Head of caudate nucleus (tissue), 42 donors: ENCODE results near the gene SLC25A24.
"Not testable (repeated sequence)": the region's sequence is repeated elsewhere in the genome, so short reads cannot be mapped to it uniquely, and the experiment has no call there.

Experiments used
- DNase-seq, 42 donors: peaks; one replicate each; pipeline versions ENCODE4 v3.0.0 to v3.0.0-alpha.2; 2020 to 2021; ENCODE audit warnings: mixed read lengths in 7 of 42
- intact Hi-C: fragments of 100-400 bp; cut with DNase I; formaldehyde crosslinking; loops from one replicate; pipeline ENCODE4 v1.15.0; 2022

SLC25A24 gene

DNA sequence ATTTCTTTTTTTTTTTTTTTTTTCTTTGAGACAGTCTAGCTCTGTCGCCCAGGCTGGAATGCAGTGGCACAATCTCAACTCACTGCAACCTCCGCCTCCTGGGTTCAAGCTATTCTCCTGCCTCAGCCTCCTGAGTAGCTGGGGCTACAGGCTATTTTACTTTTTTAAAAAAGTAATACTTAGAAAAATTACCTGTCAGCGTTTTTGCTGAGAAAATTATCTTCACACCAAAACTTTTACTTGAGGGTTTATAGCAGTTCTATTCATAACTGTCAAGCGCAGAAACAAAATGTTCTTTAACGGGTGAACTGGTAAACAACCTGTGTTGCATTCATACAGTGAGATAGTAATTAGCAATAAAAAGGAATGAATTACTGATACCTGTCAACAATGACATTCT lies 1.5 kb upstream of the SLC25A24 start:
- no peak for DNase-seq
- intact Hi-C loops: no loop called here

DNA sequence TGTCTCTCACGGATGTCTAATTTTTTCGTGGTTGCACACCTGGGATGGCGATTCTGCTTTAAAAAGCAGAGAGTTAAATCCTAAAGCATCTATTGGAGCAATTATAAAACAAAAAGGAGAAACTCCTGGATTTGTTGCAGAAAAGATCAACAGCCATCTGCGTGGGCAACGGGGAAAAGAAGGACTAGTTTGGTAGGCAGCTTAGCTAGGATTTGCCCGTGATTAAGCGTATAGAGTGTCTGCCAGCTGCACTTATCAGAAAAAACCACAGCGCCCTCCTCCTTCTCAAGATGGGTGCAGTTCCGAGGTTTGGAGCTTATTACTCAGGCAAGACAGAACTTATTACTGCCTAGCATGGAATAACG lies 526 bp upstream of the SLC25A24 start:
- peak; percentile 18 to 89 (median 66) for DNase-seq
- intact Hi-C loops: no loop called here

DNA sequence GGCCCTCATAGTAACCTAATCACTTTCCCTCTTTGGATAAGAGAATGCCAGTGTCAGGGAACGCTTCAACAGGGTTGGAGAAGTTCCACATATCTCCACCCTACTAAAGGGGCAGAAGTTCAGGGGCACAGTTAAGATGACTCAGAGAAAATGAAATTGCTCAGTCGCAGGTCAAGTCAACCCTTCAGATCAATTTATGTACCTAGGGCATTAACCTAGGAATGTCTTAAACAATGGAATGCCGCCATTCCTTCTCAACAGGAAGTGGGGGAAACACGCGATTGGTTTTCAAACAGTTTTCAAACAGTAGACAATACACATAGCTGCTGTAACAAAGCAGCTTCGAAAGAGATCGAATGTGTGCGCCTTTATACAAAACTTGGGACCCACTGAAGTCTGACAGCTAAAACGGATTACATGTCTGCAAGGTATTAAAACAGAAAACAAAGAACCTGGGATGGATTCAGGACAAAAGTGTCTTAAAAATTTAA lies 897 bp downstream of the SLC25A24 start:
- intact Hi-C loops: no loop called here
- peak in 2 of 42 donors; percentile 8 for DNase-seq

DNA sequence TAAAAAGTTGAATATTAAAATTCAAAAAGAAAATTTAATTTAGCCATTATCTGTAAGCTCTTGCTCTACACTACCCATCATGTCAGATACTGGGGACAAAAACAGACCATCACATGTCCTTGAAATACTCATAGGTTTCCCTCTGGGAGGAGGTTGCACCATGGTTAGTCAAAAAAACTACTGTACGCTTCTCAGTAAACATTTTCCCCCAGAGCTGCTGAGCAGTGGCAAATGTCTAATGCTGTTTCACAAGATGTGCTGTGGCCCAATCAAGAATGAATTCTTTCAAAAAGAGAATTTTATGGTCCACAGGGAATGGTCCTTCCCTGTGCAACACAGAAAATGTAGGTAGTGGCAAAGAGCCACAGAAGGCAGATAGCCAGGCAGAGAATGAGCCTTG lies 6.1 kb downstream of the SLC25A24 start:
- DNase-seq: no peak
- intact Hi-C loops: no loop called here

DNA sequence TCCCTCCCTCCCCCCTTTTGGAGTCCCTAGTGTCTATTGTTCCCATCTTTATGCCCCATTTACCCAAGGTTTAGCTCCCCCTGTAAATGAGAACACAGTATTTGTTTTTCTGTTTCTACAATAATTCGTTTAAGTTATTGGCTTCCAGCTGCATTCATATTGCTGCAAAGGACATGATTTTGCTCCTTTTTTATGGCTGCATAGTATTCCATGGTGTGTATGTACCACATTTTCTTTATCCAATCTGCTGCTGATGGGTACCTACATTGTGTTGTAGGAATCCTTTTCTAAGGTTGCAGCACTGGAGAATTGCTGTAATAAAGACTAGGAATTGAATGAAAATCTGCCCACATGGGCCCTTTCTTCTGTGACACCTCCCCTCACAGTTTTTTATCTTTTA lies 6.8 kb downstream of the SLC25A24 start:
- no peak for DNase-seq
- intact Hi-C loops: no loop called here

DNA sequence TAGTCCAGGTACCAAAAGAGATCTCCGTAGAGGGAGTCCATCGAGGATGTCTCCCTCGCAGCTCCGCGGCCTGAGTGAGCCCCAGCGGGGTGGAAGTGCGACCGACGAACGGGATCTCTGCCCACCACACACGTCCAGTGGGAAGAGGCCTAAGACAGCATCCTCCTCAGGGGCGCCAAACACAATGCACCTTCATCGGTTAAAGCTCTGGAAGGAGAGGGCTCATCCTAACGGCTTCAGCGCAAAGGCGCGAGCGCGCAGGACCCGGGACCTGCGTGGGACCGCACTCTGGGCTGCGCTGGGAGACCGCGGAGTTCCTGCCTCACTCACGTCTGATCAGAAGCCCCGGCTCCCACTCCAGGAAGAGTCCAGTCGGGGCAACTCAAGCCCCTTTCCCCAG lies 7.6 kb downstream of the SLC25A24 start:
- no peak for DNase-seq
- intact Hi-C loops: no loop called here

DNA sequence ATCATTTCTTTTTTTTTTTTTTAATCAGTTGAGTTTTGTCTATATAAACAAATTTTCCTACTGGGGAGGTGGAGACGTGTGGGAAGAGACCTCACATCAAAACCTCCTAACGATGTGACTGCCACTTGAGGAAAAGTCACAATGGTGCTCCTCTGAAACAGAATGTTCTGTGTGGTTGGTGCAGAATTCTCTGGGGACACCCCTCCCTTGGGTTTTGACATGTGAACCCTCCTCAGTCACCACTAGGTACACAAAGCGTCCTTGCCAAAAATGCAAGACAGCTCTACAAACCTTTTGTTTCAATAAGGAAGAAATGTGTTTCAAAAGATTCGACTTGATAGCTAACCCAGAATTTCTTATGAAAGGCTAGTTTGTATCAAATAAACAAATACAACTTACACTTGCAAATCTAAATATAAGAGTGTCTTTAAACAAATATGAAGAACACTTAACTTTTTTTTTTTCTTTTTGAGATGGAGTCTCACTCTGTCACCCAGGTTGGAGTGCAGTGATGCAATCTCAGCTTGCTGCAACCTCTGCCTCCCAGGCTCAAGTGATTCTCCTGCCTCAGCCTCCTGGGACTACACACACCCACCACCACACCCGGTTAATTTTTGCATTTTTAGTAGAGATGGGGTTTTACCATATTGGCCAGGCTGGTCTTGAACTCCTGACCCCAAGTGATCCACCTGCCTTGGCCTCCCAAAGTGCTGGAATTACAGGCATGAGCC lies 9.3 kb downstream of the SLC25A24 start:
- intact Hi-C loops: no loop called here

DNA sequence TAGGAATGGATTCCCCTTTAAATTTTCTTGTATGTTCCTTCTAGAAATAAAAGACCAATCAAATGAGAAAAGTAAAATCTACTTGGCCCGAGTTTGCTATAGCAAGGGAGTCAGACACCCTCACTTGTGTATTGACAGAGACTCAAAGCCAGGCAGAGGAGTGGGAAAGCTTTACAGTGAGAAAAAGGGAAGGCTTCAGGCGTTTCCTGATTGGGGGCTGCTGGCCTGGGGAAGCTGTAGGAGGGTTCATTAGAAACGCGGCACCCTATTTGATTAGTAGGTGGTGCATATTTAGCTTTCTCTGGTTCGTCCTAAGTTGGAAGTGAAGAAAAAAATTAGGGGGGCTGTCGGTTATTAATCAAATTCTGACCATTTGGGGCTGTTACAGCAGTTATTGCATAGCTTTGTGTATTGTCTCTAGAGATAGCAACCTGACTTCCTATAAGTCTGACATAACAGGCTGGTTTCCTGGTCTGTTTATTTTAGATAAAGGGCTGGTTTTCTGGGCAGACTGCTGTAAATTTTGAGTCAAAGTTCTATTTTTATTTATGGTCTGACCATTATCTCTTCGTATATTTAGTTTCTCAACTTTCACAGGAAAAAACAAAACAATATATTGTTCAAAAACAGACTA lies 10.0 kb downstream of the SLC25A24 start:
- intact Hi-C loops: no loop called here
- no peak for DNase-seq

More for the DNA sequence above, 9.3 kb downstream of the SLC25A24 start:
- DNase-seq: peak in 1 of 42 donors; percentile 8

DNA sequence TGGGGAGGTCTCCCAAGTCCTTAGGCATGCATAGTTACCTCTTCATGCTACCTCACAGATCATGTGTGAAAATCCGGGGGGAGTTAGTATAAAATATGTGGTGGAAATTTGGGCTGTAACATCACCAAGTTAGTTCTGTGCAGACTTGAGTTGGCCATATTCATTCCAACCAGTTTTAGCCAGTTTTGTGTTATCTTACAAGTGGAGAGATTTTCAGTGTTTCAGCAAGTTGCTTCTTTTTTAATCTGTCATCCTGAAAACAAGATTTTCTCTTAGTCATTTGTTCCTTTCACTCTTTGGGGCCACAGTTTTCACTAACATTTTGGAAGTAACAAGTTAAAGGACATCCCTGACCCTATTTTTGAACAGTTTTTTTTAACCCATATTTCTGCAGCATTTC lies 11.3 kb downstream of the SLC25A24 start:
- DNase-seq: no peak
- intact Hi-C loops: no loop called here

DNA sequence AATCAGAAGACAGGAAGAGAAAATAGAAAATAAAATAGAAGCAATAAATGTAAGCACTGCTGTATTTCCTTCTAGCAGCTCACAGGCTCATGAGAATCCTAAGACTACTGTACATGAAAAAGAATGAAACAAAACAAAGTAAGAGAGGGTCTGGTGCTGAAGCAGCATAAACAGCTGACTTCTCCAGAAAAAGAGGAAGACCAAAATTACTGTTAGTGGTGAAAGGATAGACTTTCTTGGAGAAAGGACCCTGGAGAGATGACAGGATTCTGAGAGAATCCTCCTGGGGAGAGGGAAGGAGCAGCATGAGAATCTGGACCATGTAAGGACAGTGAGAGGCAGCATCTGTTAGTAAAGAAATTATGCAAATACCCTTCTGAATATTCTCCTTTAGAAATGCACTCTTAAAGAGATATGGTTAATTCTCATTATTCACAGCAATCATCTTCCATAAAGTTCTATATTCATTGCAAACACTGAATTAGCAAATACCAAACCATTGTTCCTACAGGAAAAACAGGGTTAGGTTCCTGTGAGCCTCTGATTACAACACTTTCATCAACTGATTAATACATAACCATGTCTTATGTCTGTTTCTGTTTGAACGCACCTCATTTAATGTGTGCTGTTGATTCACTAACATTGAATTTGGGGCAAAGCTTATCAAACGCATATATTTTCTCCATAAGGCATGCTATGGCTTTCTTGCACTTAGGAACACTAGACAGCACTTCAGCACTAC lies 17.0 kb downstream of the SLC25A24 start:
- DNase-seq: no peak
- intact Hi-C loops: no loop called here

DNA sequence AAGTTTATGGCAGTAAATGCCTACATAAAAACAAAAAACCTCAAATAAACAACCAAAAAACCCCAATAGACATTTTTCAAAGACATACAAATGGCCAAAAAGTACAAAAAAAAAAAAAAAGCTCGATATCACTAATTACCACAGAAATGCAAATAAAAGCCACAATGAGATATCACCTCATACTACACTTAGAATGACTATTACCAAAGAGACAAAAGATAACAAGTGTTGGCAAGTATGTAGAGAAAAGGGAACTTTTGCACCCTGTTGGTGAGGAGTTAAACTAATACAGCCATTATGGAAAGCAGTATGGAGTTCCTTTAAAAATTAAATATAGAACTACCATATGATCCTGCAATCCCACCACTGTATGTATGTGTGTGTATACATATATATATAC lies 21.1 kb downstream of the SLC25A24 start:
- intact Hi-C loops: no loop called here
- DNase-seq: no peak

DNA sequence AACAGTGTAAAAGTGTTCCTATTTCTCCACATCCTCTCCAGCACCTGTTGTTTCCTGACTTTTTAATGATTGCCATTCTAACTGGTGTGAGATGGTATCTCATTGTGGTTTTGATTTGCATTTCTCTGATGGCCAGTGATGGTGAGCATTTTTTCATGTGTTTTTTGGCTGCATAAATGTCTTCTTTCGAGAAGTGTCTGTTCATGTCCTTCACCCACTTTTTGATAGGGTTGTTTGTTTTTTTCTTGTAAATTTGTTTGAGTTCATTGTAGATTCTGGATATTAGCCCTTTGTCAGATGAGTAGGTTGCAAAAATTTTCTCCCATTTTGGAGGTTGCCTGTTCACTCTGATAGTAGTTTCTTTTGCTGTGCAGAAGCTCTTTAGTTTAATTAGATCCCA lies 37.7 kb downstream of the SLC25A24 start:
- DNase-seq, intact Hi-C loops: not testable (repeated sequence)

DNA sequence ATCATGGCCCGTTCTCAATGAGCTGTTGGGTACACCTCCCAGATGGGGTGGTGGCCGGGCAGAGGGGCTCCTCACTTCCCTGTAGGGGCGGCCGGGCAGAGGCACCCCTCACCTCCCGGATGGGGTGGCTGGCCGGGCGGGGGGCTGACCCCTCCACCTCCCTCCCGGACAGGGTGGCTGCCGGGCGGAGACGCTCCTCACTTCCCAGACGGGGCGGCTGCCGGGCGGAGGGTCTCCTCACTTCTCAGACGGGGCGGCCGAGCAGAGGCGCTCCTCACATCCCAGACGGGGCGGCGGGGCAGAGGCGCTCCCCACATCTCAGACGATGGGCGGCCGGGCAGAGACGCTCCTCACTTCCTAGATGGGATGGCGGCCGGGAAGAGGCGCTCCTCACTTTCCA lies 40.2 kb downstream of the SLC25A24 start:
- intact Hi-C loops, DNase-seq: not testable (repeated sequence)

DNA sequence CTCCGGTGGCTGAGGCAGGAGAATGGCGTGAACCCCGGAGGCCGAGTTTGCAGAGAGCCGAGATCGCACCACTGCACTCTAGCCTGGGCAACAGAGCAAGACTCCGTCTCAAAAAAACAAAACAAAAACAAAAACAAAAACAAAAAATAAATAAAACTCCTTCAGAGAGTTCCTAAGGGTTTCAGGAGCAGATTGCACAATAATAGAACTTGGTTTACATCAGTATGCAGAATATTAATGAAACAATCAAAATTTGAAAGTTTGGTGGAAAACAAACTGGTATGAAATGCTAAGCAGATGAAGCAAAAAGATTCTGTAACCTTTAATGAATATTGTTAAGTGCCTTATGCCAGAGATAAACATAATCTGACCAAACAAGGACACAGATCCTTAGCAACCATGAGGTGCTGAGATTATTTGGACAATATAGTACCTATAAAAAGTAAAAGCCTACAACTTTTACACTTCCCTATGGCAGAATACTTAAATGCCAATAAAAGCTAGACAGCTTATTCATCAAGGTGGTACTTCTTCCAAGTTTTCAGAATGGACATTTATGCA lies 41.2 kb downstream of the SLC25A24 start:
- intact Hi-C loops: no loop called here
- no peak for DNase-seq

DNA sequence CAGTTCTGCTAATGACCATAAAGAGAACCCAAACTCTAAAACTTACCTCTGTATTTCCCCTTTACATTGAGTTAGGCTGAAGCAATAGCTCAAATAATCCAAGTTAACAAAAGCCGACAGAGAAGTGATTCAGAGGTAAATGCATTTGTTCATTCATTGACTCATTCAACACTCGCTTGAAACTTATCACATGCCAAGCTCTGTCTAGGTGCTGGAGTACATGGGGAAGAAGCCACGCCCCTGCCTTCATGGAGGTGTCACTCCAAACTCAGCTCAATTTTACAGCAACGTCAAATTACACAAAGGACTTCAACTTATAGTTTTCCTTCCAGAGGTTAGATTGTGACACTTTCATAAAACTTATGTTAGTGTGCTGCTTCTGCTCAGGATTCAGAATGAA lies 45.8 kb downstream of the SLC25A24 start:
- intact Hi-C loops: no loop called here

DNA sequence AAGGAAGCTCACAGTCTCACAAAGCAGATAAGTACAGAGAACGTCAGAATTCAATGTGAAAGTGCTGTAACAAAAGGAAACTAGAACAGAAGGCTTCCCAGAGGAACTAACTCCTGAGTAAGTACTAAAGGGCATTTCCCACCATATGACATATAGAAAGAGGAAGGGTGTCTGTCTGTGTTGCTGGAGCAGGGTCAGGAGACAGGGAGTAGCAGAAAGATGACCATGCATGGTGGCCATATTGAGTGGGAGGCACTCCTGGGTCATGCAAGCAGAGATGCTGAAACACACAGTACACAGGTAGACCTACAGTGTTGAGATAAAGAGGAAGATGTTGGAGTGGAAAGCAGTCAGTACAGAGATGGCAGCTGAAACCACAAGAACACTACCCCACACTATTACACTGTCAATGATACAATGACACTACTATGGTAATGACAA lies 47.3 kb downstream of the SLC25A24 start:
- peak in 1 of 42 donors; percentile 5 for DNase-seq
- intact Hi-C loops: no loop called here

More for the DNA sequence above, 45.8 kb downstream of the SLC25A24 start:
- peak in 6 of 42 donors; percentile 7 to 31 (median 17) for DNase-seq

DNA sequence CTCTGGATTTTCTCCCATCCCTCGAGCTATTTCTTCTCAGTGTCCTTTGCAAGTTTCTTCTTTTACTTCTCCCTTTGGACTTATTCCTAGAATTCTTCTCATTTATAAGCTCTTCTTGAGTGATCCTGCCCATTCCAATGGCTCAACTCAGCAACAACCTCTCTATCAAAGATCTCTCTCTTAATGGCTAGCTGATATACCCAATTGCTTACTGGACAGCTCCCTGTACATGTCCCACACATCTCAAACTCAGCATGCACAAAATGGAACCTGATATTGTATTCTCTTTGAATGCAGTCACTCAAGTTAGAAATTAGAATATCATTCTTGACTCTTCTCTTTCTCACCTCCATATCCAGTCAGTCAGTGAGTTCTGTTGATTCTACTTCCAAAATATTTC lies 48.6 kb downstream of the SLC25A24 start:
- no peak for DNase-seq
- intact Hi-C loops: no loop called here

DNA sequence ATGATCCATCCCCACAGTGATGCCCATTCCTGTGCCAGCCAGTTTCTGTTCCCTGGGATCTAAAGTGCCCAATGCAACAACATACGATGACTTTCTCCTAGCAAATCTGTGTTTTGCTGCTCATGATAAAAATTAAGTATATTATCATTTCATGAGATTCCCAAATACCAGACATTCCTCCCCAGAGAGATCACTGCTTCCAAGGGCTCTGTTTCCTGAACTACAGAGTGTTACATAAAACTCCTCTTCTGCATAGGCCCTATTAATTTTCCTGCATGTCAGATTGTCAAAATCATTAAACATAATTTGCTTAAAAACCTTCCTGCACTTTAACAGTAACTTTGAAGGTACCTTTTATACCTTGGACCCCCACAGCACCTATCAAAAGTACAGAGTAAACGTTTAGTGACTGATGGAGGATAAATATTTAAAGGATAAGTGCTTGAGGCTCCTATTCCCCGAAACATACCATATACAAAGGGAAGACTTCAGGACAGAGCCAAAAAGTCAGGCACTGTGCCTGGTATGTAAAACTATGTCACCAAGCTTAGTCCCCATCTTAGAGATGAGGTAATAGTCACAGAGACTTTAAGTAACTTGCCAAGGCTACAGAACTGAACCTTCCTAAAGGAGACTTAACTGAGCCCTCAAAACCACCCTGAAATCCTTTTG lies 50.2 kb downstream of the SLC25A24 start:
- DNase-seq: no peak
- intact Hi-C loops: no loop called here

DNA sequence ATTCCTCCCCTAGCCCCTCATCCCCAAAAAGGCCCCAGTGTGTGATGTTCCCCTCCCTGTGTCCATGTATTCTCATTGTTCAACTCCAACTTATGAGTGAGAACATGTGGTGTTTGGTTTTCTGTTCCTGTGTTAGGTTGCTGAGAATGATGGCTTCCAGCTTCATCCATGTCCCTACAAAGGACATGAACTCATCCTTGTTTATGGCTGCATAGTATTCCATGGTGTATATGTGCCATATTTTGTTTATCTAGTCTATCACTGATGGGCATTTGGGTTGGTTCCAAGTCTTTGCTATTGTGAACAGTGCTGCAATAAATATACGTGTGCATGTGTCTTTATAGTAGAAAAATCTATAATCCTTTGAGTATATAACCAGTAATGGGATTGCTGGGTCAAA lies 55.6 kb downstream of the SLC25A24 start:
- DNase-seq, intact Hi-C loops: not testable (repeated sequence)
